Forelimb muscle (tissue), 1 donor: ENCODE data around the gene PRR33. TPM values are rescaled to one million over a fixed set of nuclear protein-coding genes. Genes with fewer than 3 reads are reported as not detected.

Source experiments
- polyA plus RNA-seq: library from polyadenylated mRNA; unstranded; fragments of 120-200 nt; gene quantifications from one replicate; pipeline ENCODE4 v1.2.1, GENCODE V29; 2013; ENCODE audit not compliant: insufficient read length

Gene PRR33
- polyA plus RNA-seq, 1 donor: 6.3 TPM

Other genes with a start within 250 kb of the PRR33 start
- gene KRTAP5-6, start 194.7 kb downstream of the PRR33 start, polyA plus RNA-seq: 0.71 TPM
- 0.81 TPM for gene IFITM10, start 141.3 kb downstream of the PRR33 start, polyA plus RNA-seq
- gene CTSD, start 128.0 kb downstream of the PRR33 start, polyA plus RNA-seq: 80.6 TPM
- 0.54 TPM for gene SYT8, start 56.9 kb downstream of the PRR33 start, polyA plus RNA-seq
- 3,886 TPM for gene TNNI2, start 52.9 kb downstream of the PRR33 start, polyA plus RNA-seq
- gene LSP1, start 38.8 kb downstream of the PRR33 start, polyA plus RNA-seq: 54.4 TPM
- gene TNNT3, start 27.8 kb upstream of the PRR33 start, polyA plus RNA-seq: 9,432 TPM
- 78.4 TPM for gene MRPL23, start 55.4 kb upstream of the PRR33 start, polyA plus RNA-seq
- gene H19, start 105.9 kb upstream of the PRR33 start, polyA plus RNA-seq: 12,528 TPM
- 3,671 TPM for gene IGF2, start 247.5 kb upstream of the PRR33 start, polyA plus RNA-seq